AG20443 (cell line): ENCODE data around the gene SCARF1.

Experiments used
- DNase-seq: peaks from one replicate; pipeline ENCODE4 v3.0.0; 2012; ENCODE audit warnings: low spot score, mixed read lengths

SCARF1 gene

GRCh38 chr17:1648173-1648962 is 2.8 kb upstream of the SCARF1 start:
- peak; percentile 31 for DNase-seq

DNA sequence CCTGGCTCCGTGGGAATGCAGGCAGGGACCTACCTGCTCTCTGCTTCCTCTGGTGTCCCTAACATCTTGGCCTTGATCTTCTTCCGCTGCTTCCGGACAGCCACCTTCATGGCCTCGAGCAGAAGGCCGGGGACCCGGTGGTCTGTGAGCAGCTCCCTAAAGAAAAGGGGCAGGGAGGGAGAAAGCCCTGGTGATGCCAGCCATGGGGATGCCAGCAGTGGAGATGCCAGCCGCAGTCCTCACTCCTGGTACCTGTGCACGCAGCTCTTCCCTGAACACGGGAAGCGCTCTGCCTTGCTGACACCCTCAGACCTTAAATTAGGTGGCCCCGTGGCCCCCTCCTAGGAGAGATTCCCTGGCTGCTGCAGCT is 2.3 kb upstream of the SCARF1 start:
- no peak for DNase-seq

DNA sequence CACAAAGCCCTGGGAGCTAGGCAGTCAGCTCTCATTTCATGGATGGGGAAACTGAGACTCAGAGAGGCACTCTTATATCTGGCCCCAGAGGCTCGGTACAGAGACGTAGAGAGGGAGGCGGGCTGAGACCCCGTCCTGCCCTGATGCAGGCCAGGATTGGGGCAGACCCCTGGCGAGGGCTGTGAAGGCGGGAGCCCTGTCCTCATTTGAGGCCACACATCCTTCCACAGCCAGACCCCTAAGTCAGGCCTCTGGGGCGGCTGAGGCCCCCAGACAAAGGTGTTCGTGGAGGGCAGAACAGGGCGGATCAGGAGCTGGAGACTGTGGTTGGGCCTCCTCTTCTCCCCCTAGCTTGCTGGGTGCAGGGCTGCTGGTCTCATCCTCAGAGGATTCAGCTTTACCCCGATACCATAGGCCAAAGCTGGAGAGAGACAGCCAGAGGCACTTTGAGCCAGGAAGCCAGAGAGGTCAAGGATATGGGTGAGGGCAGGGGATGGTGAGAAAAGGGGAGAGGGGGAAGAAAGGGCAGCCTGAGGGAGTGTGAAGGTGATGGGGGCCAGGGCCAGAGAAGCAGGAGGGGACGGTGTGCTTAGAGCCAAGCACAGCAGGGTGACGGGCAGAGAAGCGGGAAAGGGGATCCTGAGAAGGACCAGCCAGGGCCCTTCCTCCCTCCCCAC is 805 bp upstream of the SCARF1 start:
- DNase-seq = no peak

DNA sequence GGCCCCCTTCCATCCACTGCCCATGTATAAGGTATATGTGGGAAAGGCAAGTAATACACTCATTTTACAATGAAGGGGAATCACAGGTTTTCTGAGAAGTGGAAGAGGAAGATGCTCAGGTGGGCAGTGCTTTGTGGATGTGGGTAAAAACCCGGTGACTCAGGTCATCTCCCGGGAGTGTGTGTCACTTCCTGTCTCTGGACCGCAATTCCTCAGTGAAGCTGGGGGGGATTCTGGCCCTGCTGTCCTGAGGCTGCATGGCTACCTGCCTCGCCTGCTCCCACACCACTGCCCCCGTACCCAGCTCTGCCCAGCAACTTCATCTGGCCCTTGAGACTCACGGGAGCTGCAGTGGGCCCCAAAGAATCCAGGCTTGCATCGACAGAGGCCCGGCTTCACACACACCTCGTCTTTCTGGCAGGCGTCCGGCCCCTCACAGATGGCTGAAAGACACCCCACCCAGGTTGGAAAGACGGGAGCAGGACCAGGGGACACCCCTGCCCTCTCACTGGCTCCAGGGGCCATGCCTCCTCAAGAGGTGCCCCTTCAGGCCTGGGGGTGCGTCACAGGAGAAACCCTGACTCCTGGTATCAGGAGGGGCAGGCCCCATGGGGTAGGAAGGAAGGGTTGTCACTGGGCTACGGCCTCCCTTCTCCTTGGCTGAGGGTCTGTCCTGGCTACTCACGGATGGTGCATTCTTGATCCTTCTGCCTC is 882 bp downstream of the SCARF1 start:
- DNase-seq = peak; percentile 25

- no peak for DNase-seq
Measured at GRCh38 chr17:1643999-1644492, 1.5 kb downstream of the SCARF1 start.

DNA sequence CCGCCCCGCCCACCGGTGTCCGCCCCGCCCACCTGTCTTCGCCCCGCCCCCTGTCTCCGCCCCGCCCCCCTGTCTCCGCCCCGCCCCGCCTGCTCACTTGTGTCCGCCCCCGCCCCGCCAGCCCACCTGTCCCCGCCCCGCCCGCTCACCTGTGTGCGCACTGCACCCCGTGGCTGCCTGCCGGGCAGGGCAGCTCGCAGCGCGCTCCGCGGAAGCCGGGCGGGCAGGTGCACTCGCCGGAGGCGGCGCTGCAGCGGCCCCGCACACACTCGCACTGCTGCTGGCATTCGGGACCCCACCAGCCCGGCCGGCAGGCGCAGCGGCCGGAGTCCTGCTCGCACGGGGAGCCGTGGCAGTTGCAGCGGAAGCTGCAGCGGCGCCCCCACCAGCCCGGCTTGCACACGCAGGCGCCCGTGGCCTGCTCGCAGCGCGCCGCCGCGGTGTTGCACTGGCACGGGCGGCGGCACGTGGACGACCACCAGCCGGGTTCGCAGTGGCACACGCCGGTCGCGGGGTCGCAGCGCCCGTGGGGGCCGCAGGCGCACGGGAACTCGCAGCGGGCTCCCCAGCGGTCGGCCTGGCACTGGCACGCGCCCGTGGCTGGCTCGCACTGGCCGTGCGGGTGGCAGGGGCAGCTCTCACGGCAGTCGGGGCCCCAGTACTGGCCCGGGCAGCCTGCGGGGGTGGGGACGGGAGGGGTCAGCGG is 2.1 kb downstream of the SCARF1 start:
- DNase-seq = peak; percentile 63

GRCh38 chr17:1641065-1641403 is 4.5 kb downstream of the SCARF1 start:
- DNase-seq = no peak

- DNase-seq = no peak
Measured at GRCh38 chr17:1640329-1641064, 5.0 kb downstream of the SCARF1 start.

- DNase-seq = no peak
Measured at GRCh38 chr17:1639549-1640180, 5.9 kb downstream of the SCARF1 start.

DNA sequence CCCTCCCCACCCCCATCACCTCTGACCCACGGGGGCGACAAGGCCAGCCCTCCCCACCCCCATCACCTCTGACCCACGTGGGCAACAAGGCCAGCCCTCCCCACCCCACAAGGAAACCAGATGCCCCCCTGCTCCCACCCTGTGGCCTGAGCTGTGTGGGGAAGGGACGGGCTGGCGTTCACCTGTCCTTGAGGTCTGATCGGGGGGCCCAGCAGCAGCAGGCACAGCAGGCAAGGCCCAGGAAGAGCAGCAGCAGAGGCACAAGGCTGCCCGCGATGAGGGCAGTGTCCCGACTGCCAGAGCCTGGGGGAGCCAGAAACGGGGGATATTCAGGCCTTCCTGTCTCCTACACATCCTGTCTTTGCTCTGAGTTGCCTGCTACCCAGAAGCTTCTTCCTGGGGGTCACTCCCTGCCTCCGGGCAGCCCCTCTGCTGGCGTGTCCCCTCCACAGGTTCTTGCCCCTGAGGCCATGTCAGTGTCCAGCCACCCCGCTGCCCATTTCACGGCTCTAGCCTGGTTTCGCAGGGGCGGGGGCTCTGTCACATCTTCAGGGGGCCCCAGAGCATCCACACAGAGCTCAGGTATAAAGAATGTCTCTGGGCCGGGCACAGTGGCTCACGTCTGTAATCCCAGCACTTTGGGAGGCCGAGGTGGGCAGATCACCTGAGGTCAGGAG is 6.8 kb downstream of the SCARF1 start:
- DNase-seq = no peak

DNA sequence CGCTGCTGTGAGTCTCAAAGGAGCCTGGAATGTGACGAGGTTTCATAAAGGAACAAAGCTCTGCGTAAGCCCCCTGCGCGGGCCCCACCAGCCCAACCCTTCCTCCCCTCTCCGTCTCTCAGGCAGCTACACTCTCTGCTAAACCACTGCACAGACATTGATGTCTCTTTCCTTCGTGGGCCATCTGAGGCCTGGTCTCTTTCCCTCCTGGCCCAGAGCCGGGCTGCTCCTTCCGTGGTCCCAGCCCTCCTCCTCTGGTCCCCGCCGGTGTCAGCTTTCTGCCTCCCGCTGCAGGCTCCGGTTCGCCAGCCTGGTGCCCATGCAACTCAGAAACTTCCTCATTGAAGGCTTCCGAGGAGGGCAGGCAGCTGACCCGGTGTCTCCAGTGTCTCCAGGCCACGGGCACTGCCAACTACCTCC is 7.4 kb downstream of the SCARF1 start:
- no peak for DNase-seq

DNA sequence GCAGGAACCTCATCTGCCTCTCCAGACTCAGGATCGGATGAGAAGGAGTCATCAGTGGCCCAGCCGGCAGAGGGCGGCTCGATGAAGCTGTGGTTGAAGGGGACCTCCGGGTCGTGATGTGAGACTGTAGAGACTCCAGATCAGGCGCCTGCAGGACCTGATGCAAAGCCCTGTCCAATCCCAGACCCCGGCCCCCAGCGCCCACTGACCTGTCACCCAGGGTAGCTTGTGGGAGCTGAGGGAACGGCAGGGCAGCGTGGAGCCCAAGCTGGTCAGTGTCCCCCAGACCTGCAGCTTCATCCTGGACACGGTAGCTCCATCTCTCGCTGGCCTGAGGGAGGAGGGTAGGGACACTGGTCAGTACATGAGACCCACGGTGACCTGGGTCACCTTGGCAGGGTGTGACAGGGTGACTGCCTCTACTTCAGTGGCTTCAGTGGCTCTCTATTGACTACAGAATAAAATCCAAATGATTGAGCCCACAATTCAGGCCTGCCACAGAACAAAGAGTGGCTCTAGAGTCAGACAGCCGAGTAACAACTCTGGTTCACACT is 8.7 kb downstream of the SCARF1 start:
- DNase-seq = no peak

DNA sequence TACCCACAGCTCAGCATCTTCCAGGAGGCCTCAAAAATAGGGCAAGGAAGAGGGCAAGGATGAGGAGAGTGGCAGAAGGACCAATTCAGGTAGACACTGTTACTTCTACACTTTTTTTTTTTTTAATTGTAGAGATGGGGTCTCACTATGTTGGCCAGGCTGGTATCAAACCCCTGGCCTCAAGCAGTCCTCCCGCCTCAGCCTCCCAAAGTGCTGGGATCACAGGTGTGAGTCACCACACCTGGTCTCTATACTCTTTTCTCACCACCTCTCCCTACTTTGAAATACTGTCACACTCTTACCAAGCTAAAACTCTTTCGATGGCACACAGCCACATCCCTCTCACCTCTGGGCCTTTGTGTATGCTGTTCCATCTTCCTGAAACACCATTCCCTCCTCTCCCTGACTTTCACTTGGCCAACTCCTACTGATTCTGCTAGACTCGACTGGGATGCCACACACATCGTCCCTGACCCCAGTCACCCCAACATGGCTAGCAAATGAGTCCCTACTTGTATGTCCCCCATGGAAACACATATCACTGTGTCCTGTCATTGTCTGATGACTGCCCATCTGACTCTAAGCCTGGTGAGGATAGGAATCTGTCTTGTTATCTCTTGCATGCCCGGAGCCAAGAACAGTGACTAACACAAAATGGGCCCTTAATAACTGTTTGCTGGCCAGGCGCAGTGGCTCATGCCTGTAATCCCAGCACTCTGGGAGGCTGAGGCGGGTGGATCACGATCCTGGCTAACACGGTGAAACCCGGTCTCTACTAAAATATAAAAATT is 9.7 kb downstream of the SCARF1 start:
- DNase-seq = no peak

GRCh38 chr17:1634841-1635650 is 10.5 kb downstream of the SCARF1 start:
- no peak for DNase-seq

- no peak for DNase-seq
Measured at GRCh38 chr17:1630662-1631061, 14.9 kb downstream of the SCARF1 start.

DNA sequence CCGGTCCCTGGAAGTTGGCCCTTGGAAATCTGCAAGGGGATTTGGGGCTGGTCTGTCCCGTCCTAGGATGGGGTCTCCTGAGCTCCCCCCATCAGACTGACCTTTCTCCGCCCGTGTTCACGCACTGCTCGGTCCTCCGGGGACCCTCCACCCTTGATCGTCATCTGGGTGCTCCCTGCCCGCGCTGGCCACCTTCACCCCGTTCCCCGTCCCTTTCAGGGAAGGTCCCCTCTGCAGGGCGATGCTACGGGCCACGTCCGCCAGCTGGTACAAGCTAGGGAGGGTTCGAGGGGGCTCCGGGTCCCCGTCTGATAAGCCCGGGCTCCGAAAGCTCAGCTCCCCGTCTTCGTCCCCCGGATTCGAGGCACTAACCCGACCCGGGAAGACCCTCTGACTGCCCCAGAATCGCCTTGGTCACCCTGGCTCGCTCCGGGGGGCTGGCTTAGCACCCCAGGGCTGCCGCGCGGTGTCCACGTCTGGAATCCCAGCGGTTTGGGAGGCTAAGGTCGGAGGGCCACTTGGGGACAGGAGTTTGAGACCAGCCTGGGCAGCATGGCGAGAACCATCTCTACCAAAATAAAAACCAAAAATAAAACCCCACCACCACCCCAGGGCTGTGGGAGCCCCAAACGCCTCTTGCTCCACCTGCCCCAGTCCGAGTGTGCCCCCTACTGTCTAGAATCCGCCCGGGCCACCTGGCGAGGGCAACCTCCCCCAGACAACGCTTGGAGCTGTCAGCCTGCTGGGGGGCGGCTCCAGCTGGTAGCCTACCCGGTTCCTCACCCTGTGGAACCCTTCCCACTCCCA is 15.8 kb downstream of the SCARF1 start:
- peak; percentile 70 for DNase-seq

DNA sequence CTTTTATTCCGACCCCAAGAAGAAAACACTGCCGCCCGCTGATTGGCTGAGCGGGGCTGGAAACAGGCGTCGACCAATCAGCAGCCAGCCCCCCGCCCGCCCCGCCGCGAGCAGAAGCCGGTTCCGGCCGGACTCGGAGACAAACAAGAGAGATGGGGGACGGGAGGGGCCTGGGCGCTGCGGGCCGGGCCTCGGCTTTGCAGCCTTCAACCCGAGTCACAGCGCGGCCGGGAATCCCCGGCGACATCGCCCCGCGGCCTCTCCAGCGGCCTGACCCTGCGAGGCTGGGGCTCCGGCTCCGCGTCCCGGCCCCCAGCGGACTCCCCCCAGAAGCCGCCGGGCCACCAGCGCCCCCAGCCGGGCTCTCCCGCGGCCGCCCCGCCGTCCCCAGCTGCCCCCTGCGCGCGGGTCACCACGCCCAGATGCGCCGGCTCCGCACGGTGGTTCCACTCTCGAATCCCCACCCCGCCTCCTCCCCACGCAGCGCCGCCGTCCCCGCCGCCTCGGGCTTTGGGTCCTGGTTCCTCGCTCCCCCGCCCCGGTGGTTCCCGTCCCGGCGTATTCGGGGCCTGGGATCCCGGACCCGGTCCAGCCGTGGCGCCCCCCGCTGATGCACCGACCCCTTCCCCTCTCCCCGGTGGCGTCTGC is 16.6 kb downstream of the SCARF1 start:
- peak; percentile 98 for DNase-seq
